Glutamatergic neuron (in vitro differentiated cells): Measurements from ENCODE around the gene CA6. TPM values are rescaled to one million over a fixed set of nuclear protein-coding genes. Genes with fewer than 3 reads are reported as not detected.

ENCODE experiments used
- DNase-seq: peaks from one replicate; pipeline ENCODE4 v3.0.0; 2022
- H3K27ac Mint-ChIP-seq: one replicate; pipeline ENCODE4 v1.8.0; 2020; ENCODE audit warnings: mild to moderate bottlenecking, mixed read lengths, inconsistent platforms; ENCODE audit not compliant: unreplicated experiment
- H3K27me3 Mint-ChIP-seq: one replicate; pipeline ENCODE4 v1.8.0; 2020; ENCODE audit warnings: mild to moderate bottlenecking, moderate library complexity, mixed read lengths, inconsistent platforms; ENCODE audit not compliant: unreplicated experiment
- H3K36me3 Mint-ChIP-seq: one replicate; pipeline ENCODE4 v1.8.0; 2020; ENCODE audit warnings: mild to moderate bottlenecking, mixed read lengths, inconsistent platforms; ENCODE audit not compliant: unreplicated experiment
- H3K4me1 Mint-ChIP-seq: one replicate; pipeline ENCODE4 v1.8.0; 2020; ENCODE audit warnings: mild to moderate bottlenecking, low read depth, mixed read lengths, inconsistent platforms; ENCODE audit not compliant: unreplicated experiment
- H3K4me3 Mint-ChIP-seq: one replicate; pipeline ENCODE4 v1.8.0; 2020; ENCODE audit warnings: mild to moderate bottlenecking, mixed read lengths, inconsistent platforms; ENCODE audit not compliant: unreplicated experiment
- H3K9me3 Mint-ChIP-seq: one replicate; pipeline ENCODE4 v1.8.0; 2020; ENCODE audit warnings: mild to moderate bottlenecking, moderate library complexity, mixed read lengths, inconsistent platforms; ENCODE audit not compliant: unreplicated experiment
- total RNA-seq: library from RNA; stranded (reverse); fragmentation: NEBNext Ultra II Directional; extraction: Animal tissue kit (Norgen Biotek cat#: 25700); gene quantifications from one replicate; pipeline ENCODE4 v1.2.1, GENCODE V29; 2021; ENCODE audit not compliant: unreplicated experiment
- TF ChIP-seq, protein P1 (sequence below): fragments of 200-600 bp; sonication (generic); IDR thresholded peaks from one replicate; pipeline ENCODE4 v1.5.0; 2021; ENCODE audit not compliant: partially characterized antibody, unreplicated experiment

CA6 gene
- total RNA-seq, 1 donor from 2014 or later: not detected

- Mint-ChIP-seq H3K4me1 (peaks cover 3% of the 10 kb centered on the region), H3K36me3 (no peaks in the 10 kb centered on the region), H3K27ac (no peak overlapping the region), H3K4me3 (no peak overlapping the region), H3K27me3 (peaks cover 8% of the 10 kb centered on the region), H3K9me3 (peaks cover 6% of the 10 kb centered on the region)
- TF ChIP-seq, protein P1, sequence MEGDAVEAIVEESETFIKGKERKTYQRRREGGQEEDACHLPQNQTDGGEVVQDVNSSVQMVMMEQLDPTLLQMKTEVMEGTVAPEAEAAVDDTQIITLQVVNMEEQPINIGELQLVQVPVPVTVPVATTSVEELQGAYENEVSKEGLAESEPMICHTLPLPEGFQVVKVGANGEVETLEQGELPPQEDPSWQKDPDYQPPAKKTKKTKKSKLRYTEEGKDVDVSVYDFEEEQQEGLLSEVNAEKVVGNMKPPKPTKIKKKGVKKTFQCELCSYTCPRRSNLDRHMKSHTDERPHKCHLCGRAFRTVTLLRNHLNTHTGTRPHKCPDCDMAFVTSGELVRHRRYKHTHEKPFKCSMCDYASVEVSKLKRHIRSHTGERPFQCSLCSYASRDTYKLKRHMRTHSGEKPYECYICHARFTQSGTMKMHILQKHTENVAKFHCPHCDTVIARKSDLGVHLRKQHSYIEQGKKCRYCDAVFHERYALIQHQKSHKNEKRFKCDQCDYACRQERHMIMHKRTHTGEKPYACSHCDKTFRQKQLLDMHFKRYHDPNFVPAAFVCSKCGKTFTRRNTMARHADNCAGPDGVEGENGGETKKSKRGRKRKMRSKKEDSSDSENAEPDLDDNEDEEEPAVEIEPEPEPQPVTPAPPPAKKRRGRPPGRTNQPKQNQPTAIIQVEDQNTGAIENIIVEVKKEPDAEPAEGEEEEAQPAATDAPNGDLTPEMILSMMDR: no peak
- DNase-seq: no peak
Measured at GRCh38 chr1:9008236-9008635, 62.6 kb downstream of the CA6 start.

GRCh38 chr1:9009438-9010370, 64.0 kb downstream of the CA6 start:
- Mint-ChIP-seq H3K27me3 (peaks cover 11% of the 10 kb centered on the region), H3K9me3 (peaks cover 6% of the 10 kb centered on the region), H3K36me3 (no peaks in the 10 kb centered on the region), H3K4me3 (no peak overlapping the region), H3K27ac (no peak overlapping the region), H3K4me1 (peaks cover 3% of the 10 kb centered on the region)
- peak; percentile 50 for DNase-seq
- TF ChIP-seq, protein P1: peak; percentile 50

GRCh38 chr1:9010781-9011323, 65.2 kb downstream of the CA6 start:
- peaks cover 6% of the 10 kb centered on the region for H3K9me3 Mint-ChIP-seq
- H3K4me3 Mint-ChIP-seq: no peak overlapping the region
- H3K36me3 Mint-ChIP-seq: no peaks in the 10 kb centered on the region
- H3K27me3 Mint-ChIP-seq: peaks cover 13% of the 10 kb centered on the region
- no peak overlapping the region for H3K27ac Mint-ChIP-seq
- H3K4me1 Mint-ChIP-seq: peaks cover 3% of the 10 kb centered on the region
- no peak for DNase-seq
- TF ChIP-seq, protein P1: no peak

GRCh38 chr1:9013819-9014218, 68.2 kb downstream of the CA6 start:
- Mint-ChIP-seq H3K27me3 (peaks cover 10% of the 10 kb centered on the region), H3K9me3 (peaks cover 4% of the 10 kb centered on the region), H3K4me1 (peaks cover 3% of the 10 kb centered on the region), H3K27ac (no peak overlapping the region), H3K4me3 (no peak overlapping the region), H3K36me3 (no peaks in the 10 kb centered on the region)
- no peak for DNase-seq
- TF ChIP-seq, protein P1: no peak
